Ishikawa (cell line): ENCODE data around the gene RBM19.

Experiments used
- CEBPB ChIP-seq: IDR thresholded peaks from 2 replicates; pipeline ENCODE4 v1.6.1; 2012
- CREB1 ChIP-seq: IDR thresholded peaks from 2 replicates; pipeline ENCODE4 v1.6.1; 2012; ENCODE audit warnings: low read depth
- EGR1 ChIP-seq: IDR thresholded peaks from 2 replicates; pipeline ENCODE4 v1.6.1; 2012
- EP300 ChIP-seq: IDR thresholded peaks from 2 replicates; pipeline ENCODE4 v1.6.1; 2012; ENCODE audit warnings: borderline replicate concordance
- FOXM1 ChIP-seq: IDR thresholded peaks from 2 replicates; pipeline ENCODE4 v1.6.1; 2012; ENCODE audit warnings: low read depth, borderline replicate concordance
- NFIC ChIP-seq: IDR thresholded peaks from 2 replicates; pipeline ENCODE4 v1.6.1; 2012
- RAD21 ChIP-seq: IDR thresholded peaks from 2 replicates; pipeline ENCODE4 v1.6.1; 2012; ENCODE audit warnings: low read depth
- REST ChIP-seq: IDR thresholded peaks from 2 replicates; pipeline ENCODE4 v1.6.1; 2012; ENCODE audit warnings: low read depth, mild to moderate bottlenecking
- TAF1 ChIP-seq: IDR thresholded peaks from 2 replicates; pipeline ENCODE4 v1.6.1; 2012; ENCODE audit warnings: low read depth, mild to moderate bottlenecking
- TCF12 ChIP-seq: IDR thresholded peaks from 2 replicates; pipeline ENCODE4 v1.6.1; 2012; ENCODE audit warnings: low read depth
- TEAD4 ChIP-seq: IDR thresholded peaks from 2 replicates; pipeline ENCODE4 v1.6.1; 2012
- YY1 ChIP-seq: IDR thresholded peaks from 2 replicates; pipeline ENCODE4 v1.6.1; 2012; ENCODE audit warnings: low read depth
- ZBTB7A ChIP-seq: IDR thresholded peaks from 2 replicates; pipeline ENCODE4 v1.6.1; 2012; ENCODE audit warnings: low read depth
- TF ChIP-seq, protein P1 (sequence below): IDR thresholded peaks from 2 replicates; pipeline ENCODE4 v1.6.1; 2012
- TF ChIP-seq, protein P2 (sequence below): IDR thresholded peaks from 2 replicates; pipeline ENCODE4 v1.6.1; 2012

Gene RBM19

DNA sequence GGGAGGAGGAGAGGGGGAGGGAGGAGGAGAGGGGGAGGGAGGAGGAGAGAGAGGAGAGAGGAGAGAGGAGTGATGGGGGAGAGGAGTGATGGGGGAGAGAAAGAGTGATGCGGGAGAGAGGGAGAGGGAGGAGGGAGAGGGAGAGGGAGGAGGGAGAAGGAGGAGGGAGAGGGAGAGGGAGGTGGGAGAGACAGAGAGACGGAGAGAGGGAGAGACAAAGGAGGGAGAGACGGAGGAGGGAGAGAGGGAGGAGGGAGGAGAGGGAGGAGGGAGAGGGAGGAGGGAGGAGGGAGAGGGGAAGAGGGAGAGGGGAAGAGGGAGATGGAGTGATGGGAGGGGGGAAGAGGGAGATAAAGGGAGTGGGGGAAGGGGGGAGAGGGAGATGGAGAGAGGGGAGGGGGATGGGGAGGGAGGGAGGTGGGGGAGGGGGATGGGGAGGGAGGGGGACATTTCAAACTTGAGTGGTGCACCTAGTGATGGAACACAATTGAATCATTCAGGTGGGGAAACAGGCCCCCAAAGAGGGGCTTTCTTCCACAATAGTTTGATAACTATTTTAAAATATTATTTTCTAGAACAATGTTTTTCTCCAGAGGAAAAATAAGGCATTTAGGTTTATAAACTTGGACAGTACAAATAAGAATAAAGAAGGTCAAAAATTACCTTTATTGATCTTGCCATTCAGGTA, 46.8 kb upstream of the RBM19 start:
- TF ChIP-seq RAD21 (no peak), ZBTB7A (no peak), TCF12 (no peak), FOXM1 (no peak), NFIC (no peak), EP300 (no peak), CREB1 (no peak), REST (no peak), TEAD4 (no peak), EGR1 (no peak), CEBPB (no peak), TAF1 (no peak), YY1 (no peak)
- TF ChIP-seq, protein P1, sequence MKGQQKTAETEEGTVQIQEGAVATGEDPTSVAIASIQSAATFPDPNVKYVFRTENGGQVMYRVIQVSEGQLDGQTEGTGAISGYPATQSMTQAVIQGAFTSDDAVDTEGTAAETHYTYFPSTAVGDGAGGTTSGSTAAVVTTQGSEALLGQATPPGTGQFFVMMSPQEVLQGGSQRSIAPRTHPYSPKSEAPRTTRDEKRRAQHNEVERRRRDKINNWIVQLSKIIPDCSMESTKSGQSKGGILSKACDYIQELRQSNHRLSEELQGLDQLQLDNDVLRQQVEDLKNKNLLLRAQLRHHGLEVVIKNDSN, result no peak
- TF ChIP-seq, protein P2, sequence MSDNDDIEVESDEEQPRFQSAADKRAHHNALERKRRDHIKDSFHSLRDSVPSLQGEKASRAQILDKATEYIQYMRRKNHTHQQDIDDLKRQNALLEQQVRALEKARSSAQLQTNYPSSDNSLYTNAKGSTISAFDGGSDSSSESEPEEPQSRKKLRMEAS, result no peak

- TF ChIP-seq CEBPB (no peak), TEAD4 (no peak)
These were observed 45.6 kb upstream of the RBM19 start for GRCh38 chr12:114011711-114012110.

- no peak for TF ChIP-seq REST
- TF ChIP-seq CEBPB, result no peak
- TF ChIP-seq EGR1, result no peak
- TF ChIP-seq TAF1, result no peak
- TF ChIP-seq, protein P1, result no peak
- TF ChIP-seq, protein P2, result no peak
These were observed 40.6 kb upstream of the RBM19 start for GRCh38 chr12:114006482-114007425.

DNA sequence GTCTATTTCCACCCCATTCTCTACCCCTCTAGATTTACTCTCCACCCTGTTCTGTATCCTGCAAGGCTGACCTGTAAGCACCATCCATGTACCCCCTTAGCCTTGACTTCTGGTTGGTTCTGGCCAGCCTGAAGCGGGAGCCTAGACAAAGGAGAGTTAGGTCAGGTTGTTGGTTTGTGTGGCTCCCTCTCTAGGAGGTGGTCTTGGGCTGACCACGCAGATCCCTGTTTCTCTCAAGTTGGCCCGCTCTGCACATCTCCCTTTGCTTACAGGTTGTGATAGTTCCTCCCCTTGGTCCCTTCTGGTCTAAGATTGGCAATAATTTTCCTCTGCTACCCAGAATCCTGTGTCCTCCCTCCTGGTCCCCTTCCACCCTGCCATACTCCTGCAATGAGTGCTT, 38.3 kb upstream of the RBM19 start:
- TF ChIP-seq FOXM1 (no peak), EP300 (no peak), YY1 (no peak), RAD21 (no peak), ZBTB7A (no peak)
- TF ChIP-seq, protein P1, result no peak

DNA sequence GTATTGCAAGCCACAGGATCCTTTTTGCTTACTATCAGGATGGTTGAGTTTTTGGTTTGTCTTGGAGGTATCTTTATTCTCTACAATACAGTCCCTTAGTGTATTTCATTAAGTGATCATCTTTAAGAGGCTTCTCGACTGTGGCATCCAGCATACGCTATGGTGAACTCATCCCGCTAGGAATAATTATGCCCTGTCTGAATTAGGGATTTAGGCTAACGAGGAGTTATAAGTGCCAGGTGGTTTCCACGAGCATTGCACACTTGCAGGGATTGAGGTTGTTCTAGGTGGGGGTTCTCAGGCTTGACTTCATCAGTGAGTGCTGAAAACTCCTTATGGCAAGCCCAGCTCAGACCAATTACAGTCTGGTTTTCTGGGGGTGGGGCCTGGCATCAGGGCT, 37.2 kb upstream of the RBM19 start:
- TF ChIP-seq TEAD4, result no peak
- no peak for TF ChIP-seq FOXM1
- no peak for TF ChIP-seq EP300
- no peak for TF ChIP-seq NFIC
- TF ChIP-seq, protein P2, result no peak
- no peak for TF ChIP-seq REST
- TF ChIP-seq, protein P1, result no peak
- TF ChIP-seq RAD21, result no peak
- TF ChIP-seq CREB1, result no peak
- TF ChIP-seq CEBPB, result no peak
- no peak for TF ChIP-seq YY1
- no peak for TF ChIP-seq EGR1
- no peak for TF ChIP-seq TAF1
- no peak for TF ChIP-seq TCF12
- TF ChIP-seq ZBTB7A, result no peak
